Effector memory CD8-positive, alpha-beta T cell (primary cell): ENCODE measurements around the gene AXIN1.
A peak's percentile ranks its signal among the peaks of the same experiment; 100 is the strongest.
"Not testable (repeated sequence)": the region's sequence is repeated elsewhere in the genome, so short reads cannot be mapped to it uniquely, and the experiment has no call there.

Experiments used
- ATAC-seq: fragments of 150-1000 bp; cut with Tn5 transposase; replicated peaks from 2 replicates; pipeline ENCODE4 v1.10.0; 2021; ENCODE audit warnings: mild to moderate bottlenecking, moderate library complexity
- DNase-seq, 3 experiments: peaks; one replicate each; pipeline ENCODE4 v3.0.0; 2021
- H3K27ac Mint-ChIP-seq, 2 donors: one replicate each; pipeline ENCODE4 v1.8.0; 2022; ENCODE audit warnings: mild to moderate bottlenecking in 2 of 2, mixed read lengths in 2 of 2, moderate library complexity in 2 of 2
- H3K27me3 Mint-ChIP-seq, 2 donors: one replicate each; pipeline ENCODE4 v1.8.0; 2022; ENCODE audit warnings: mixed read lengths in 2 of 2
- H3K36me3 Mint-ChIP-seq: one replicate; pipeline ENCODE4 v1.8.0; 2022; ENCODE audit warnings: mild to moderate bottlenecking, moderate library complexity, mixed read lengths; ENCODE audit not compliant: insufficient read depth
- H3K4me1 Mint-ChIP-seq, 2 donors: one replicate each; pipeline ENCODE4 v1.8.0; 2022; ENCODE audit warnings: low read depth in 2 of 2, mixed read lengths in 2 of 2
- H3K4me3 Mint-ChIP-seq, 2 donors: one replicate each; pipeline ENCODE4 v1.8.0; 2022; ENCODE audit warnings: mild to moderate bottlenecking in 2 of 2, mixed read lengths in 2 of 2, moderate library complexity in 2 of 2
- H3K9me3 Mint-ChIP-seq, 2 donors: one replicate each; pipeline ENCODE4 v1.8.0; 2022; ENCODE audit warnings: mixed read lengths in 2 of 2

AXIN1 gene

DNA sequence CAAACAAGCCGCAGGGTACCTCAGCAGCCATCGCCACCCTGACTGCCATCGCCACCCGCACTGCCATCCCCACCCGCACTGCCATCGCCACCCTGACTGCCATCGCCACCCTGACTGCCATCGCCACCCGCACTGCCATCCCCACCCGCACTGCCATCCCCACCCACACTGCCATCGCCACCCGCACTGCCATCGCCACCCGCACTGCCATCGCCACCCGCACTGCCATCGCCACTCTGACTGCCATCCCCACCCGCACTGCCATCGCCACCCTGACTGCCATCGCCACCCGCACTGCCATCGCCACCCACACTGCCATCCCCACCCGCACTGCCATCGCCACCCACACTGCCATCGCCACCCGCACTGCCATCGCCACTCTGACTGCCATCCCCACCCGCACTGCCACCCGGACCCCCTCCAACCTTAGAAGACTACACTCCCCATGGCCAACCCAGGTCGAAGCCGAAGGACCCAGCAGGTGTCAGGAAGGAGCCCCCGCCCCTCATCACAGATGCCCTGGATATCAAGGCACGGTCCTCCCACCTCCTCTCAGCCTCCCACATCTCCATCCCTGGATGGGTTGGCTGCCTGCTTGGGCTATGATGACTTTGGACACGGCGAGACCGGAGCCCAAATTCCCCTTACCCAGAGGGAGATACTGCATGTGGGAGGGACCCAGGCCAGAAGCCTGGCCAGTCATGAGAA lies 25.7 kb upstream of the AXIN1 start:
- not testable (repeated sequence) for H3K27ac Mint-ChIP-seq

GRCh38 chr16:377419-377951 lies 25.0 kb upstream of the AXIN1 start:
- Mint-ChIP-seq H3K4me3 (no peak overlapping the region), H3K27ac (no peak overlapping the region), H3K36me3 (peaks cover 5% of the 10 kb centered on the region), H3K4me1 (peaks cover 10 to 14% of the 10 kb centered on the region in 2 donors), H3K9me3 (no peaks in the 10 kb centered on the region), H3K27me3 (no peaks in the 10 kb centered on the region)
- ATAC-seq (no peak), DNase-seq (no peak)

More for the DNA sequence above, 25.7 kb upstream of the AXIN1 start:
- not testable (repeated sequence) for H3K36me3 Mint-ChIP-seq, ATAC-seq, H3K9me3 Mint-ChIP-seq, H3K4me3 Mint-ChIP-seq, DNase-seq, H3K27me3 Mint-ChIP-seq
- H3K4me1 Mint-ChIP-seq, result peaks cover 16% of the 10 kb centered on the region in 2 donors

- Mint-ChIP-seq H3K27ac (no peak overlapping the region), H3K27me3 (no peaks in the 10 kb centered on the region), H3K4me3 (no peak overlapping the region), H3K36me3 (peaks cover 7% of the 10 kb centered on the region), H3K9me3 (no peaks in the 10 kb centered on the region), H3K4me1 (peaks cover 7 to 12% of the 10 kb centered on the region in 2 donors)
- DNase-seq (no peak), ATAC-seq (no peak)
These were observed 24.4 kb upstream of the AXIN1 start for GRCh38 chr16:376817-377418.

GRCh38 chr16:375927-376816 lies 23.6 kb upstream of the AXIN1 start:
- Mint-ChIP-seq H3K4me1 (peaks cover 7 to 12% of the 10 kb centered on the region in 2 donors), H3K27ac (no peak overlapping the region), H3K36me3 (peaks cover 10% of the 10 kb centered on the region), H3K27me3 (no peaks in the 10 kb centered on the region), H3K4me3 (no peak overlapping the region), H3K9me3 (no peaks in the 10 kb centered on the region)
- DNase-seq, result no peak
- ATAC-seq, result no peak

DNA sequence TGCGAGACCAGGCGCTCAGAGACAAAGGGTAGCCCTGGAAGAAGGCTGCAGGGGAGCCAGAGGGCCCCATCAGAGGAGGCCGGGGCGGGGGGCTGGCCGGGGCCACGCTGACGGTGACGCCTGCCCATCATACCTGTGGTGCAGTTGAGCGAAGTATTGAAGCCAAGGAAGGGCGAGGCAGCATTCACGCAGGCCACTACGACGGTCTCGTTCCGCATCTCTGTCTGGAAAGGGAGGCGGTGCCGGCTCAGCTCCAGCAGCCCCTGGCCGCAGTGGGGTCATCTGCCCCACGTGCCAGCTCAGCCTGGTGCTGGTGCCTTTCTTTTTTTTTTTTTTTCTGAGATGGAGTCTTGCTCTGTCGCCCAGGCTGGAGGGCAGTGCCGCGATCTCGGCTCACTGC lies 22.7 kb upstream of the AXIN1 start:
- Mint-ChIP-seq H3K4me3 (no peak overlapping the region), H3K27me3 (no peaks in the 10 kb centered on the region), H3K9me3 (no peaks in the 10 kb centered on the region), H3K27ac (no peak overlapping the region), H3K36me3 (peaks cover 10% of the 10 kb centered on the region), H3K4me1 (peaks cover 9 to 13% of the 10 kb centered on the region in 2 donors)
- no peak for DNase-seq
- ATAC-seq, result no peak

DNA sequence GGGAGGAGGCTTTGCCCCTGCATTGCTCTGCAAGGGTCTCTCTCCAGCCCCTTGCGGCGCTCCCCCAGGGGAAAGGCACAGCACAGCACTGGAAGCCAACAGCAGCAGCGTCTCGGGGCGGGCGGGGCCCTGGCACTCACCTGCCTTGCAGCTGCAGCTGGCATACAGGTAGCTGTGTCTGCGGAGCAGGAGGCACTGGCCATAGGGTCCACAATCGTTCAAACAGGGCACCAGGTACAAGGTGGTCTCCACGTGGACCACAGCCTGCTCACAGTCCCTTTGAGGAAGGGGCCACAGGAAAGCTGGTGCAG lies 22.0 kb upstream of the AXIN1 start:
- no peaks in the 10 kb centered on the region for H3K27me3 Mint-ChIP-seq
- H3K36me3 Mint-ChIP-seq, result peaks cover 10% of the 10 kb centered on the region
- peaks cover 5 to 9% of the 10 kb centered on the region in 2 donors for H3K4me1 Mint-ChIP-seq
- H3K9me3 Mint-ChIP-seq, result no peaks in the 10 kb centered on the region
- no peak overlapping the region for H3K4me3 Mint-ChIP-seq
- DNase-seq (no peak), ATAC-seq (no peak)
- no peak overlapping the region for H3K27ac Mint-ChIP-seq

GRCh38 chr16:373848-374615 lies 21.5 kb upstream of the AXIN1 start:
- Mint-ChIP-seq H3K36me3 (peaks cover 7% of the 10 kb centered on the region), H3K9me3 (no peaks in the 10 kb centered on the region), H3K27ac (no peak overlapping the region), H3K4me1 (peaks cover 5 to 8% of the 10 kb centered on the region in 2 donors), H3K4me3 (no peak overlapping the region), H3K27me3 (no peaks in the 10 kb centered on the region)
- ATAC-seq (no peak), DNase-seq (no peak)

DNA sequence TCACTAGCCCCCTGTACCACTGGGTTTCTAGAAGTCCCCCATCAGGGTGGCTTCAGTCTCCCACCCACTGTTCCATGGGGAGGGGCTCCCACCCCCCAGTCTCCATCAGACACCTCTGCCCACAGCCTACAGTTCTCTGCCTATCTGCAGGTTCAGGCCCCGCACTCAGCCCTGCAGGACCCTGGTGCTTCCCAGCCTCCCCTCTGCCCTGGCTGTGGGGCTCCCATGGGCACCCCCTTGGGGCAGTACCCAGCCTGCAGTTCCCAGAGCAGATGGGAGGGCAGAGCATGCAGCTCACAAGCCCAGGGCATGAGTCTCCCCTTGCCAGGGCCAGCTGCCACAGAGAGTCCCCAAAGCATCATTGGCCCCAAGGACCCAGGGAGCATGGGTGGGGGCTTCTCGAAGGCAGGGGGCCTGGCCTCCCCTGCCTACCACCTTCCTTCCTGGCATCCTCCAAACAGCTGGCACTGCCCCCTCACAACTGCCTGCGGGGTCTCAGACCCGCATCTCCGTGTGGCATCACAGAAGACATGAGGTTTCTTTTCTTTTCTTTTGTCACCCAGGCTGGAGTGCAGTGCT lies 20.6 kb upstream of the AXIN1 start:
- Mint-ChIP-seq H3K36me3 (peaks cover 7% of the 10 kb centered on the region), H3K27me3 (no peaks in the 10 kb centered on the region), H3K4me3 (no peak overlapping the region), H3K27ac (no peak overlapping the region), H3K4me1 (peaks cover 4 to 5% of the 10 kb centered on the region in 2 donors), H3K9me3 (no peaks in the 10 kb centered on the region)
- no peak for DNase-seq
- ATAC-seq, result no peak

GRCh38 chr16:372302-372983 lies 19.9 kb upstream of the AXIN1 start:
- Mint-ChIP-seq H3K4me3 (no peak overlapping the region), H3K9me3 (no peaks in the 10 kb centered on the region), H3K36me3 (peaks cover 7% of the 10 kb centered on the region), H3K27me3 (no peaks in the 10 kb centered on the region), H3K4me1 (peaks cover 4 to 5% of the 10 kb centered on the region in 2 donors), H3K27ac (no peak overlapping the region)
- DNase-seq, result no peak
- ATAC-seq, result no peak

GRCh38 chr16:371515-372301 lies 19.2 kb upstream of the AXIN1 start:
- Mint-ChIP-seq H3K9me3 (no peaks in the 10 kb centered on the region), H3K27me3 (no peaks in the 10 kb centered on the region), H3K4me3 (peak overlapping the region in 1 of 2 donors; percentile 43), H3K36me3 (peaks cover 13% of the 10 kb centered on the region), H3K27ac (no peak overlapping the region), H3K4me1 (peaks cover 4 to 5% of the 10 kb centered on the region in 2 donors)
- no peak for ATAC-seq
- DNase-seq, result no peak

GRCh38 chr16:370979-371514 lies 18.5 kb upstream of the AXIN1 start:
- Mint-ChIP-seq H3K27ac (peak overlapping the region; percentile 88 to 89), H3K36me3 (peaks cover 12% of the 10 kb centered on the region), H3K4me3 (peak overlapping the region; percentile 89 to 96), H3K4me1 (peaks cover 4 to 5% of the 10 kb centered on the region in 2 donors), H3K27me3 (no peaks in the 10 kb centered on the region), H3K9me3 (no peaks in the 10 kb centered on the region)
- ATAC-seq, result no peak
- no peak for DNase-seq
